Gastrocnemius medialis (tissue), 4 donors: ENCODE data around the gene GMPPA. TPM values are rescaled to one million over a fixed set of nuclear protein-coding genes. Genes with fewer than 3 reads are reported as not detected.

ENCODE experiments used
- ATAC-seq, 2 donors: fragments of 150-250 bp; one replicate each; pipeline ENCODE4 v1.9.1; 2016
- DNase-seq, 2 donors: peaks; one replicate each; pipeline ENCODE4 v3.0.0-alpha.2; 2019
- H3K27ac ChIP-seq, 4 donors: fragments of 200-600 bp; sonication (generic); 1 replicate in 1 of 4; 2 replicates in 3 of 4; pipeline ENCODE4 v1.5.1; 2016 to 2018; ENCODE audit warnings: mild to moderate bottlenecking in 2 of 4, moderate library complexity in 1 of 4
- H3K27me3 ChIP-seq, 3 donors: fragments of 200-600 bp; sonication (generic) in 2 of 3; 1 replicate in 1 of 3; 2 replicates in 2 of 3; pipeline versions ENCODE4 v1.5.1 to v1.6.0; 2016 to 2019; ENCODE audit warnings: mild to moderate bottlenecking in 1 of 3, moderate library complexity in 1 of 3
- H3K36me3 ChIP-seq, 2 donors: fragments of 200-600 bp; sonication (generic) in 1 of 2; one replicate each; pipeline ENCODE4 v1.5.1; 2017 to 2018
- H3K4me1 ChIP-seq, 2 donors: fragments of 200-600 bp; sonication (generic) in 1 of 2; one replicate each; pipeline ENCODE4 v1.5.1; 2016 to 2017; ENCODE audit warnings: mild to moderate bottlenecking in 2 of 2
- H3K4me3 ChIP-seq, 4 donors: fragments of 200-600 bp; sonication (generic) in 3 of 4; 1 replicate in 1 of 4; 2 replicates in 3 of 4; pipeline ENCODE4 v1.5.1; 2016 to 2019; ENCODE audit warnings: mild to moderate bottlenecking in 2 of 4
- H3K9me3 ChIP-seq, 3 donors: fragments of 200-600 bp; sonication (generic) in 2 of 3; 1 replicate in 1 of 3; 2 replicates in 2 of 3; pipeline ENCODE4 v1.5.1; 2016 to 2019
- CTCF ChIP-seq, 5 experiments: fragments of 450-650 bp in 3 of 5; fragments of 200-600 bp in 2 of 5; sonication (generic) in 2 of 5; IDR thresholded peaks in 4 of 5; conservative IDR thresholded peaks in 1 of 5; 1 replicate in 4 of 5; 2 replicates in 1 of 5; pipeline ENCODE4 v1.5.1; 2016 to 2019; ENCODE audit warnings: antibody characterized with exemption in 5 of 5, mild to moderate bottlenecking in 3 of 5, moderate library complexity in 3 of 5
- POLR2A ChIP-seq, 2 donors: fragments of 450-650 bp; IDR thresholded peaks; one replicate each; pipeline ENCODE4 v1.6.1; 2017; ENCODE audit warnings: antibody characterized with exemption in 2 of 2, mild to moderate bottlenecking in 2 of 2, moderate library complexity in 2 of 2
- in situ Hi-C, 4 donors: fragments of 200-750 bp; cut with MboI; loops; one replicate each; pipeline versions ENCODE4 v1.15.0 to v1.8.0; 2017; ENCODE audit warnings: low sequenced_read_pairs in 4 of 4
- intact Hi-C: fragments of 100-400 bp; cut with DNase I; formaldehyde crosslinking; loops from one replicate; pipeline ENCODE4 v1.15.1; 2023; ENCODE audit warnings: low total_unique reads
- total RNA-seq, 4 donors: library from RNA; depleted of rRNA; stranded (reverse); fragments of >200 nt; gene quantifications; one replicate each; pipeline versions ENCODE4 v1.1.0 to v1.2.3, GENCODE V29; 2016

GMPPA gene
- total RNA-seq, 4 donors from 2014 or later = 18.0 to 25.8 (median 24.4) TPM

- Histone ChIP-seq H3K27ac (no peak overlapping the region), H3K36me3 (peaks cover 0 to 21% of the 10 kb centered on the region in 2 donors), H3K27me3 (peaks cover 20 to 31% (median 28%) of the 10 kb centered on the region in 3 donors), H3K4me3 (peak overlapping the region in 1 of 4 donors; percentile 47), H3K4me1 (peaks cover 7 to 14% of the 10 kb centered on the region in 2 donors), H3K9me3 (no peaks in the 10 kb centered on the region)
- in situ Hi-C loops = no loop called here
- intact Hi-C loops = loop anchor here (1.0 kb wide), 1 partner anchor 21 kb away; no protein-coding TSS in a partner anchor
- ATAC-seq (peak in 1 of 2 donors; percentile 3), DNase-seq (no peak)
- no peak for TF ChIP-seq CTCF (IDR thresholded peaks at IDR 0.05 in 4 of 5, conservative IDR thresholded peaks at IDR 0.05 in 1 of 5)
- no peak for TF ChIP-seq POLR2A (IDR thresholded peaks at IDR 0.05)
These were observed 10.5 kb downstream of the GMPPA start for GRCh38 chr2:219508971-219509779.

GRCh38 chr2:219509780-219510511, 11.3 kb downstream of the GMPPA start:
- ATAC-seq = peak; percentile 51 to 77
- intact Hi-C loops = loop anchor here (1.0 kb wide), 1 partner anchor 20 kb away; no protein-coding TSS in a partner anchor
- no peak for DNase-seq
- no peak overlapping the region for H3K27ac ChIP-seq
- no peak for TF ChIP-seq POLR2A (IDR thresholded peaks at IDR 0.05)
- TF ChIP-seq CTCF (IDR thresholded peaks at IDR 0.05 in 4 of 5, conservative IDR thresholded peaks at IDR 0.05 in 1 of 5) = peak in 4 of 5 experiments; percentile 43 to 74 (median 55)
- no peaks in the 10 kb centered on the region for H3K9me3 ChIP-seq
- H3K4me3 ChIP-seq = peak overlapping the region; percentile 4 to 47 (median 26)
- H3K27me3 ChIP-seq = peaks cover 23 to 35% (median 34%) of the 10 kb centered on the region in 3 donors
- peaks cover 7 to 16% of the 10 kb centered on the region in 2 donors for H3K4me1 ChIP-seq
- in situ Hi-C loops = no loop called here
- H3K36me3 ChIP-seq = peaks cover 0 to 13% of the 10 kb centered on the region in 2 donors

- Histone ChIP-seq H3K27ac (no peak overlapping the region), H3K4me3 (no peak overlapping the region), H3K9me3 (no peaks in the 10 kb centered on the region), H3K27me3 (peaks cover 25 to 39% (median 34%) of the 10 kb centered on the region in 3 donors), H3K36me3 (peaks cover 0 to 9% of the 10 kb centered on the region in 2 donors), H3K4me1 (peaks cover 7 to 16% of the 10 kb centered on the region in 2 donors)
- TF ChIP-seq CTCF (IDR thresholded peaks at IDR 0.05 in 4 of 5, conservative IDR thresholded peaks at IDR 0.05 in 1 of 5) = no peak
- TF ChIP-seq POLR2A (IDR thresholded peaks at IDR 0.05) = no peak
- ATAC-seq (no peak), DNase-seq (no peak)
- in situ Hi-C loops (no loop called here), intact Hi-C loops (no loop called here)
These were observed 11.9 kb downstream of the GMPPA start for GRCh38 chr2:219510512-219511135.

- H3K36me3 ChIP-seq = no peaks in the 10 kb centered on the region
- H3K9me3 ChIP-seq = no peaks in the 10 kb centered on the region
- in situ Hi-C loops (no loop called here), intact Hi-C loops (no loop called here)
- peaks cover 25 to 39% (median 34%) of the 10 kb centered on the region in 3 donors for H3K27me3 ChIP-seq
- no peak overlapping the region for H3K4me3 ChIP-seq
- H3K27ac ChIP-seq = no peak overlapping the region
- TF ChIP-seq POLR2A (IDR thresholded peaks at IDR 0.05) (no peak), CTCF (IDR thresholded peaks at IDR 0.05 in 4 of 5, conservative IDR thresholded peaks at IDR 0.05 in 1 of 5) (no peak)
- no peak for DNase-seq
- H3K4me1 ChIP-seq = peaks cover 7 to 16% of the 10 kb centered on the region in 2 donors
- ATAC-seq = no peak
These were observed 13.0 kb downstream of the GMPPA start for GRCh38 chr2:219511547-219512325.
